Dendritic cell treated with granulocyte-macrophage colony-stimulating factor and Interleukin-4, amounts not matched to agents 40 ng/mL and 50 ng/mL, for 4 days (primary cell): ENCODE measurements around the gene OR51I2.

Source experiments
- H3K27ac Mint-ChIP-seq: one replicate; pipeline ENCODE4 v1.8.0; 2022; ENCODE audit warnings: mild to moderate bottlenecking, mixed read lengths
- H3K27me3 Mint-ChIP-seq: one replicate; pipeline ENCODE4 v1.8.0; 2022; ENCODE audit warnings: mild to moderate bottlenecking, mixed read lengths
- H3K36me3 Mint-ChIP-seq: one replicate; pipeline ENCODE4 v1.8.0; 2022; ENCODE audit warnings: low read depth, mixed read lengths
- H3K4me1 Mint-ChIP-seq: one replicate; pipeline ENCODE4 v1.8.0; 2022; ENCODE audit warnings: low read depth, mixed read lengths
- H3K4me3 Mint-ChIP-seq: one replicate; pipeline ENCODE4 v1.8.0; 2022; ENCODE audit warnings: mild to moderate bottlenecking, moderate library complexity, mixed read lengths
- H3K9me3 Mint-ChIP-seq: one replicate; pipeline ENCODE4 v1.8.0; 2022; ENCODE audit warnings: mixed read lengths
- intact Hi-C: fragments of 100-400 bp; cut with micrococcal nuclease; formaldehyde crosslinking; loops from one replicate; pipeline ENCODE4 v1.15.0; 2022

OR51I2 gene, protein sequence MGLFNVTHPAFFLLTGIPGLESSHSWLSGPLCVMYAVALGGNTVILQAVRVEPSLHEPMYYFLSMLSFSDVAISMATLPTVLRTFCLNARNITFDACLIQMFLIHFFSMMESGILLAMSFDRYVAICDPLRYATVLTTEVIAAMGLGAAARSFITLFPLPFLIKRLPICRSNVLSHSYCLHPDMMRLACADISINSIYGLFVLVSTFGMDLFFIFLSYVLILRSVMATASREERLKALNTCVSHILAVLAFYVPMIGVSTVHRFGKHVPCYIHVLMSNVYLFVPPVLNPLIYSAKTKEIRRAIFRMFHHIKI

DNA sequence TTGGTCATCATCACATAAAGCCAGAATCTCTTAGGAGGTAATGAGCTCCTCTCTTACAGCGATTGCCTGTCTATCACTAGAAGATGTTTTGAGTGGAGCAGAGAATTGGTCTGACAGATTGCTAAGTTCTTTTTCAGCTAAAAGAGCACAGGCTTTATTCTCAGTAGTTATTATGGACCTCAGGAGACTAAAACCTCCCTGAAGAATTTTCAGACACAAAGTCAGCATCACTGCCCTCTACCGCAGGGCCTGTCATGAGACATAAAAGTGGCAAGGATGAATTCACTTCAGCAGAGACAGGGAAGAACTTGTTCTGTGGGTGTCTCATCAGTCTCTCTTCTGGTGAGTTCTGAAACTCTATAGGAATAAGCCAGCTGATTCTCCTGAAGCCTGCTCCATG lies at the start of gene OR51I2:
Gene OR51I2 (plus strand): TSS at position 301 of the 400 bp plus-strand sequence. CDS start 4,166 bp downstream, outside the sequence.
- intact Hi-C loops = no loop called here
- Mint-ChIP-seq H3K27ac (no peak within 1 kb of the TSS), H3K4me1 (no peaks in the 10 kb centered on the region)

GRCh38 chr11:5405173-5405572 lies 44.0 kb upstream of the OR51I2 start:
- H3K4me3 Mint-ChIP-seq = no peak overlapping the region
- H3K4me1 Mint-ChIP-seq = no peaks in the 10 kb centered on the region
- H3K27me3 Mint-ChIP-seq = peaks cover 3% of the 10 kb centered on the region
- no peaks in the 10 kb centered on the region for H3K9me3 Mint-ChIP-seq
- H3K27ac Mint-ChIP-seq = no peak overlapping the region
- intact Hi-C loops = no loop called here
- no peaks in the 10 kb centered on the region for H3K36me3 Mint-ChIP-seq

More for the DNA sequence above, at the start of gene OR51I2:
- no peaks in the 10 kb centered on the region for H3K9me3 Mint-ChIP-seq
- H3K36me3 Mint-ChIP-seq = no peaks in the 10 kb centered on the region
- no peaks in the 10 kb centered on the region for H3K27me3 Mint-ChIP-seq
- no peak within 1 kb of the TSS for H3K4me3 Mint-ChIP-seq

- Mint-ChIP-seq H3K4me3 (no peak overlapping the region), H3K9me3 (peaks cover 9% of the 10 kb centered on the region), H3K27ac (no peak overlapping the region), H3K27me3 (no peaks in the 10 kb centered on the region), H3K4me1 (no peaks in the 10 kb centered on the region), H3K36me3 (no peaks in the 10 kb centered on the region)
- intact Hi-C loops = no loop called here
These were observed 28.1 kb upstream of the OR51I2 start for GRCh38 chr11:5420993-5421392.

- Mint-ChIP-seq H3K4me1 (no peaks in the 10 kb centered on the region), H3K36me3 (no peaks in the 10 kb centered on the region), H3K27ac (no peak within 1 kb of the TSS), H3K27me3 (no peaks in the 10 kb centered on the region), H3K4me3 (no peak within 1 kb of the TSS), H3K9me3 (peaks cover 9% of the 10 kb centered on the region)
- intact Hi-C loops = no loop called here
These were observed 27.3 kb upstream of the OR51I2 start, which contains the start of gene OR51Q1 for GRCh38 chr11:5421811-5422210. Gene OR51Q1 (plus strand): TSS chr11:5422111. CDS start chr11:5422201, 90 bp downstream.

DNA sequence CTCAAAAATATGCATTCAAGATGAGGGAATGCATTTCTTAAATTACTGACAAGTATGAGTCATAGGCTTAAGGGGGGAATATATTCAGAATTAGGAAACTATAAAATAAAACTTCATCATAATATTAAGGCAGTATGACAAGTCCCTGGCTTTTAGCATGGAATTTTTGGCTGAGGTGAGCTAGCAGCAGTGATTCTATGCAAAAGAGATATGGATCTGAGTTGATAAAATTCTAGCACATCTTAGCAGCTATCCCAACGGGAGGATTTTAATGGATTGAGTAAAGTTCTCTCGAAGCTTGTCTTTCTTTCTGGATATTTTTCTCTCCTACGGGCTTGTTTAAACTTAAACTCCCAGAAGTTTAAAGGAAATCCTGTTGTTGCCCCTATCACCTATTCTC lies 26.0 kb upstream of the OR51I2 start:
- no peak overlapping the region for H3K4me3 Mint-ChIP-seq
- intact Hi-C loops = no loop called here
- no peaks in the 10 kb centered on the region for H3K36me3 Mint-ChIP-seq
- no peaks in the 10 kb centered on the region for H3K4me1 Mint-ChIP-seq
- H3K9me3 Mint-ChIP-seq = peaks cover 9% of the 10 kb centered on the region
- H3K27me3 Mint-ChIP-seq = no peaks in the 10 kb centered on the region
- H3K27ac Mint-ChIP-seq = no peak overlapping the region

DNA sequence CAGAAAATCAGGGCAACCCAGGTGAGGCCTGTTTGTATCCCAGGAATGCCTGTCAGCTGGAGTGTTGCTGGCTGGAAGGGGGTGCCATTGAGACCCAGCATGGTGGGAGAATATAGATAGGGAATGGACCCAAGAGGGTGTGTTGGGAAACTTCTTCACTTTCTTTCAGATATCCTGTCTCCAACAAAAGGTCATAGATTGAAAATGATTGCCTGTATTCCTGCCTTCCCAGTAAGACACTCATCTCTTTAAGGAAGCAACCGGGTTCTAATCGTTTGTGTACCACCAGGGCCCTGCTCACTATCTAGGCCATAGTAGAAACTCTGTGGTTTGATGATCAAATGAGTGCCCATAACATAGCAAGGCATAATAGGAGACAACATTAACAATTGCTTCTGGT lies 7.7 kb upstream of the OR51I2 start, which contains the start of gene OR51I1:
Gene OR51I1 (minus strand): TSS at position 101 of the 400 bp plus-strand sequence. CDS start 0 bp downstream, at position 101.
- no peak within 1 kb of the TSS for H3K4me3 Mint-ChIP-seq
- peaks cover 9% of the 10 kb centered on the region for H3K9me3 Mint-ChIP-seq
- H3K4me1 Mint-ChIP-seq = no peaks in the 10 kb centered on the region
- no peaks in the 10 kb centered on the region for H3K36me3 Mint-ChIP-seq
- H3K27ac Mint-ChIP-seq = no peak within 1 kb of the TSS
- no peaks in the 10 kb centered on the region for H3K27me3 Mint-ChIP-seq
- intact Hi-C loops = no loop called here

DNA sequence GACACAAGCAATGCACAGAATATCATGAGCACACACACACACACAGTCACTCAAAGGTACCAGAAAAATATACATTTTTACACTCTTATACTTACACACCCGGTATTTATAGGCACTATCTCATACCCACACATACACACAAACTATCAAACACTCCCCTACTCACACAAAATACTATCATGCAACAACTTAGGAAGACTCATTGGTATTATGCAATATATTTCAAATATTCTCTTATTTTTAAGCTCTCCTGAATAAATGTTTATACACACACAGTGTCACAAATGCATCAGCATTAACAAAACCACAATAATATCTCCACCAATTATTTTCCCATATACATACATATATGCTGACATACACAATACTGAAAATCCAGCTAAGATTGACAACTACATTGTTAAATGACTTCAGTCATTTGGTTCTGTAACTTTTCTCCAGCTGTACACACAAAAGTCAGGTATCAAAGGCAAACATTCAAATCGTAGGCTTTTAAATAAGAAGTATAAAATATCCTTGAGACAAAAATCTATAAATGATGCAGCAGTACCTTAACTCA lies 5.2 kb upstream of the OR51I2 start:
- intact Hi-C loops = no loop called here

DNA sequence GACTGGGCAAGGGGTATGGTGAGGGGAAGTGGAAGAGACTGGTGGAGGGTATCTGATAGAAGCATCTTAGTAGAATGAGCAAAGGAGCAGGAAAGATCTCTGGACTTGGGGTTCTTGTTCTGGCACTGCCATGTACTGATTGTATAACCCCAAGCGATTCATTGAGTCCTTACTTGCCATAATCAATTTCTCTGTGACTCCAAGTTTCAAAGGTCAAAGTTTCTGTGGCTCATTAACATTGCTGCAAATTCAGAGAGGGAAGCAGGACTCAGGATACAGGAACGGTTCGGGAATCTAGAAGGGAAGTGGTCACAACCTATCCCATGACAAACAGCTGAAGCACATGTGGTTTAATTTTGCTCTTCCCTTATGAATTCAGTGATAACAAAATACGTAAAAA lies 309 bp downstream of the OR51I2 start:
- Mint-ChIP-seq H3K27me3 (no peaks in the 10 kb centered on the region), H3K4me3 (no peak overlapping the region), H3K27ac (no peak overlapping the region), H3K9me3 (no peaks in the 10 kb centered on the region), H3K4me1 (no peaks in the 10 kb centered on the region), H3K36me3 (no peaks in the 10 kb centered on the region)
- intact Hi-C loops = no loop called here

More for the DNA sequence above, 5.2 kb upstream of the OR51I2 start:
- no peaks in the 10 kb centered on the region for H3K4me1 Mint-ChIP-seq
- H3K27ac Mint-ChIP-seq = no peak overlapping the region
- peaks cover 9% of the 10 kb centered on the region for H3K9me3 Mint-ChIP-seq
- H3K27me3 Mint-ChIP-seq = no peaks in the 10 kb centered on the region
- H3K36me3 Mint-ChIP-seq = no peaks in the 10 kb centered on the region
- no peak overlapping the region for H3K4me3 Mint-ChIP-seq

DNA sequence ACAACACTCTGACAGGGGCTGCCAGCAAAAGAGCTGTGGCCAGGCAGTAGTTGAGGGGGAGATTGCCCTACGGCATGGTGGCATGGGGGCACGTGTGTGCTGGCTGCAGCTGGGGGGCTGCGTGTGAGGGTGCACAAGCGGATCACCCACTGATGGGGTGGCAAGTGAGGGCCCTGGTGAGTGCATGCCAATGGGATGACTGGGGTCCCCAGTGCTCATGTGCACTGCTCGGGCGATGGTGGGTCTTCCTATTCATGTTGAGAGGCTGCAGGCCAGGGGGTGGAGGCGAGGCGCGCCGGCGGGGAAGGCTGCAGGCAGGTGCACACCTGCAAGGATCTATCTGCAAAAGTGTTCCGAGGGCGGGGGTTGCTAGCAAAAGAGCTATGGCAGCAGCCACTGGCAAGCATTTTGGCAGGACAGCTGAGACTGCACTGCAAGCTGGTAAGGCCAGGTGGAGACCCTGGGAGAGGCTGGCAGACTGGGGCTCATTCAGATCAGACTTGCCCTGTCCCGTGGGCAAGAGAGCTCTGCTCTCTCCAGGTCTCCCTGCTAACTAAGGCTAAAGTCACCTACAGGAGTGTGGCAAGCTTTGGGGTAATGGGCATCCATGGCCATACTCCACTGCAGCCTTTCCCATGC lies 12.0 kb downstream of the OR51I2 start:
- Mint-ChIP-seq H3K36me3 (no peaks in the 10 kb centered on the region), H3K27ac (no peak overlapping the region), H3K9me3 (peaks cover 9% of the 10 kb centered on the region), H3K4me1 (no peaks in the 10 kb centered on the region), H3K4me3 (no peak overlapping the region), H3K27me3 (no peaks in the 10 kb centered on the region)
- intact Hi-C loops = loop anchor here (10.0 kb wide), 1 partner anchor 414 kb away; no protein-coding TSS in a partner anchor

DNA sequence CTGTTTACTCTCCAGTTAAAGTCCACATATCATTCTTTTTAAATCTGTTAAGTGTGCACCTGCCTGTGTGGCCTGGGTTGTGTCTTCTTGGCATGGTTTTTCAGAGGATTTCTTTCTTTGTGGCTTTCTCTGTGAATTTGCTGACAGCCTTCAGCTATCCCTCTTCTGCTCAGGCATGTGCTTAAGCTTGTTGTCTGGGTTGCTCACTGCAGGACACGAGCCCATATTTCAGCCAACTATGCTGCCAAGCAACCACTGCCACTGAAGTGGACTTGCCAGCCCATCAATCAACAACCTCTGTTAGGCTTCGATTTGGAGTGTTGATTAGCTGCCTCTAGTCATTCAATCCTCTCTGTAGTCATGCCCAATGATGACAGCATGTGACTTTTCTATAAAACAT lies 18.4 kb downstream of the OR51I2 start:
- no peaks in the 10 kb centered on the region for H3K36me3 Mint-ChIP-seq
- intact Hi-C loops = loop anchor here (10.0 kb wide), 1 partner anchor 407 kb away; no protein-coding TSS in a partner anchor
- H3K4me1 Mint-ChIP-seq = peaks cover 7% of the 10 kb centered on the region
- H3K27ac Mint-ChIP-seq = no peak overlapping the region
- H3K27me3 Mint-ChIP-seq = peaks cover 3% of the 10 kb centered on the region
- H3K9me3 Mint-ChIP-seq = no peaks in the 10 kb centered on the region
- H3K4me3 Mint-ChIP-seq = no peak overlapping the region

DNA sequence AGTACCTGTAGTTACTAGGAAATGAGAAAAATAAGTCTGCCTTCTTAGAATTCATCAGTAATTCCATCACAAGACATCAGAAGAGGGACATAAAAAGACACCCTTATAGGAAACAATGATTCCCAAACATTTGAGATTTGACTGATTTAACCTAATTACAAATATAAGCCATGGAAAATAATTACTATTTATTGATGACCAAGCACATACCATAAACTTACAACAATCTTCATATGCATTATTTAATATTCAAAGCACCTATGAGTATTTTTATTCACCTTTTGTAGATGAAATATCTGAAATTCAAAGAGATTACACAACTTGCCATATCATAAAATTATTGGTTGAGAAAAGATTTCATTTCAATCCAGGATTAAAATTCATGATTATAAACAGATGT lies 24.8 kb downstream of the OR51I2 start:
- Mint-ChIP-seq H3K9me3 (no peaks in the 10 kb centered on the region), H3K4me1 (peaks cover 5% of the 10 kb centered on the region), H3K27ac (no peak overlapping the region), H3K36me3 (no peaks in the 10 kb centered on the region), H3K4me3 (no peak overlapping the region), H3K27me3 (peaks cover 1% of the 10 kb centered on the region)
- intact Hi-C loops = no loop called here

- Mint-ChIP-seq H3K9me3 (no peaks in the 10 kb centered on the region), H3K27me3 (peaks cover 1% of the 10 kb centered on the region), H3K36me3 (no peaks in the 10 kb centered on the region), H3K4me3 (no peak overlapping the region), H3K4me1 (no peaks in the 10 kb centered on the region), H3K27ac (no peak overlapping the region)
- intact Hi-C loops = loop anchor here (1.0 kb wide), 1 partner anchor 332 kb away; the partner anchor contains the start of gene OR52N2
These were observed 27.2 kb downstream of the OR51I2 start for GRCh38 chr11:5476186-5476819.

DNA sequence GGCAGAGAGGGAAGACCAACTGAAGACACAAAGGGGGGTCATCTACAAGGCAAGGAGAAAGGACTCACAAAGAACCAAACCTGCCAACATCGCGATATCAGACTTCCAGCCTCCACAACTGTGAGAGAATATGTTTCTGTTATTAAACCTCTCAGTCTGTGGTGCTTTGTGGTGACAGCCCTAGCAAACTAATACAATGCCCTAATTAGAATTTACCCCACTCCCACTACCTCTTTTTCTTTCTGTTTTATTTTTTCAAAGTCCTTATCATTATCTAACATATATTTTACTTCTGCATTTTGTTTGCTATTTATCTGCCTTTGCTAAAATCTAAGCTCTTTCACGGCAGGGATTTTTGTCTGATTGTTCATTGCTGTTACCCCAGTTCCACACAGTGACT lies 36.9 kb downstream of the OR51I2 start:
- Mint-ChIP-seq H3K36me3 (no peaks in the 10 kb centered on the region), H3K4me3 (no peak overlapping the region), H3K27ac (no peak overlapping the region), H3K4me1 (peaks cover 6% of the 10 kb centered on the region), H3K27me3 (no peaks in the 10 kb centered on the region), H3K9me3 (no peaks in the 10 kb centered on the region)
- intact Hi-C loops = no loop called here

DNA sequence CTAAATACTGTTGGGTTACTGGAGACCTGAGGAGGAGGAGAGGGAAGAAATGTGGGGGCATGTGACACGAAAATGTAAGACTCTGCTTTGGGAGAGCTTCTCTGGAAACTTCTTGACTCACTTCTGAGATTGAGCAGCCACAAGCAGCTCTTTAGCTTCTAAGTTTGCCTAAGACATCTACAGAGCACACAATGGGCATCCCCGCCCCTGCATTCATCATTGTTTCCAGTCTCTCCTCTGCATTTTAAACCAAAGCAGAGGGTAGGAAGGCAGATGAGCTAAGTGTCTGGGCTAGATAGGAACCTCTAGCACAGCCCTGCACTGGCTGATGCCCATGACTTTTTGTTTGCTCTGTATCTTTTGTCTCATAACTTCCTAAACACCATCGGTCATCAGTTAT lies 37.3 kb downstream of the OR51I2 start:
- no peaks in the 10 kb centered on the region for H3K9me3 Mint-ChIP-seq
- no peak overlapping the region for H3K4me3 Mint-ChIP-seq
- no peaks in the 10 kb centered on the region for H3K27me3 Mint-ChIP-seq
- no peak overlapping the region for H3K27ac Mint-ChIP-seq
- H3K36me3 Mint-ChIP-seq = no peaks in the 10 kb centered on the region
- H3K4me1 Mint-ChIP-seq = peaks cover 6% of the 10 kb centered on the region
- intact Hi-C loops = no loop called here
